ENCODE measurements around the gene PIK3R3. TPM values are rescaled to one million over a fixed set of nuclear protein-coding genes. Genes with fewer than 3 reads are reported as not detected.

The PIK3R3 gene
- total and polyA plus RNA-seq, 2 experiments from 2014 or later: 6.4 to 11.5 TPM

GRCh38 chr1:45994423-45994822 is 138.0 kb downstream of the PIK3R3 start:
- TF ChIP-seq CTCF (IDR thresholded peaks at IDR 0.05; ENCODE audit: low read depth, low read length): no peak
- no peak for DNase-seq (ENCODE audit: low read depth in 1 of 2, low spot score in 1 of 2)
- no peaks in the 10 kb centered on the region for H3K9me3 ChIP-seq (ENCODE audit: low read depth)
- no peak overlapping the region for H3K27ac ChIP-seq
- no peak overlapping the region for H3K4me3 ChIP-seq
- peaks cover 15% of the 10 kb centered on the region for H3K4me1 ChIP-seq (ENCODE audit: low read depth)
- peaks cover 3% of the 10 kb centered on the region for H3K36me3 ChIP-seq
- H3K27me3 ChIP-seq: no peaks in the 10 kb centered on the region

Other genes with a start within 250 kb of the PIK3R3 start
- not detected in 2 replicates for gene TSPAN1, start 42.5 kb upstream of the PIK3R3 start, total RNA-seq
- gene TSPAN1, start 42.5 kb upstream of the PIK3R3 start, polyA plus RNA-seq: not detected in 2 replicates
- gene P3R3URF, start 43.9 kb upstream of the PIK3R3 start, total RNA-seq: not detected in 2 replicates
- not detected in 2 replicates for gene P3R3URF, start 43.9 kb upstream of the PIK3R3 start, polyA plus RNA-seq
- 105 and 125 TPM in 2 replicates for gene POMGNT1, start 65.8 kb upstream of the PIK3R3 start, total RNA-seq
- gene POMGNT1, start 65.8 kb upstream of the PIK3R3 start, polyA plus RNA-seq: 128 and 147 TPM in 2 replicates
- 11.7 and 19.5 TPM in 2 replicates for gene LURAP1, start 70.7 kb upstream of the PIK3R3 start, total RNA-seq
- gene LURAP1, start 70.7 kb upstream of the PIK3R3 start, polyA plus RNA-seq: 6.0 and 7.2 TPM in 2 replicates
- 2.5 and 3.3 TPM in 2 replicates for gene RAD54L, start 115.1 kb upstream of the PIK3R3 start, total RNA-seq
- 5.9 and 13.6 TPM in 2 replicates for gene RAD54L, start 115.1 kb upstream of the PIK3R3 start, polyA plus RNA-seq
- gene LRRC41, start 171.0 kb upstream of the PIK3R3 start, total RNA-seq: 118 and 151 TPM in 2 replicates
- gene LRRC41, start 171.0 kb upstream of the PIK3R3 start, polyA plus RNA-seq: 130 and 169 TPM in 2 replicates
- gene UQCRH, start 171.1 kb upstream of the PIK3R3 start, total RNA-seq: 597 and 948 TPM in 2 replicates
- 517 and 698 TPM in 2 replicates for gene UQCRH, start 171.1 kb upstream of the PIK3R3 start, polyA plus RNA-seq
- 9.5 and 10.8 TPM in 2 replicates for gene NSUN4, start 208.2 kb upstream of the PIK3R3 start, total RNA-seq
- 15.1 and 16.1 TPM in 2 replicates for gene NSUN4, start 208.2 kb upstream of the PIK3R3 start, polyA plus RNA-seq

Measured in cardiac muscle cell (in vitro differentiated cells and primary cell).